IPS DF 4.7 (cell line): ENCODE data around the gene DDX41.

Experiments
- DNase-seq: peaks from one replicate; pipeline ENCODE4 v3.0.0-alpha.2; 2013; ENCODE audit warnings: low spot score; ENCODE audit errors: extremely low read depth

DDX41 gene

DNA sequence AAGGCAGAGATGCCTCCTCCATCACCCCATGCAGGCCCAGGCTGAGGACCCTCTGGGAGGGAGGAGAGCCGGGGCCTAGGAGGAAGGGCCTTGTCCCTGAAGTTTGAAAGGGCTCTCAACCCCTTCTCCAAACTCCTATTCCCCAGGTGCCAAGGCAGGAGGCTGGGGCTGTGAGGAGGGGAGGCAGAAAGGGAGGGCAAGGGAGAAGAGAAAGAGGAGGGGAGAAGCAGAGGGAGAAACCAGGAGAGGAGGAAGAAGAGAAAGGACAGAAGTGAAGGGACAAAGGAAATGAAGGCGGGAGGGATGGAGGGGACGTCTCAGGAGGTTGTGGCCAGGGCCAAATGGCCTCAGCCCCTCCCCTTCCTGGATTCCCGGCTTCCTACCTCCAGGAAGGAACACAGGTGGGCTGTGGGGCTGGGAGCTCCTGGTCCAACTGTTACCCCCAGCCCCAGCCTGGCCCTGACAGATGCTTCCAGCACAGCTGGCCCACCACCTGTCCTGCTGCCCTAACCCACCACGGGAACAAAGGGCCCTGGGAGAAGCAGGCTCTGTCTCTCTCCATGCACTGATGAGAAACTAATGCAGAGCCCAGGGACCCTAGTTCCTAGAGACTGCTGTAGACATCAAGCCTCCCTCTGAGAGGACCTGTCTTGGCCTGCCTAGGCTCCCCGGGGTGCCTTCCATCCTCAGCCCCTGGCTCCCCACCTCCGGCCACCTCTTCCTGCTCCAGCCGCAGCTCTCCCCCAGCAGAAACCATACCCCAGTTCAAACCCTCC lies 46.8 kb downstream of the DDX41 start:
- no peak for DNase-seq

DNA sequence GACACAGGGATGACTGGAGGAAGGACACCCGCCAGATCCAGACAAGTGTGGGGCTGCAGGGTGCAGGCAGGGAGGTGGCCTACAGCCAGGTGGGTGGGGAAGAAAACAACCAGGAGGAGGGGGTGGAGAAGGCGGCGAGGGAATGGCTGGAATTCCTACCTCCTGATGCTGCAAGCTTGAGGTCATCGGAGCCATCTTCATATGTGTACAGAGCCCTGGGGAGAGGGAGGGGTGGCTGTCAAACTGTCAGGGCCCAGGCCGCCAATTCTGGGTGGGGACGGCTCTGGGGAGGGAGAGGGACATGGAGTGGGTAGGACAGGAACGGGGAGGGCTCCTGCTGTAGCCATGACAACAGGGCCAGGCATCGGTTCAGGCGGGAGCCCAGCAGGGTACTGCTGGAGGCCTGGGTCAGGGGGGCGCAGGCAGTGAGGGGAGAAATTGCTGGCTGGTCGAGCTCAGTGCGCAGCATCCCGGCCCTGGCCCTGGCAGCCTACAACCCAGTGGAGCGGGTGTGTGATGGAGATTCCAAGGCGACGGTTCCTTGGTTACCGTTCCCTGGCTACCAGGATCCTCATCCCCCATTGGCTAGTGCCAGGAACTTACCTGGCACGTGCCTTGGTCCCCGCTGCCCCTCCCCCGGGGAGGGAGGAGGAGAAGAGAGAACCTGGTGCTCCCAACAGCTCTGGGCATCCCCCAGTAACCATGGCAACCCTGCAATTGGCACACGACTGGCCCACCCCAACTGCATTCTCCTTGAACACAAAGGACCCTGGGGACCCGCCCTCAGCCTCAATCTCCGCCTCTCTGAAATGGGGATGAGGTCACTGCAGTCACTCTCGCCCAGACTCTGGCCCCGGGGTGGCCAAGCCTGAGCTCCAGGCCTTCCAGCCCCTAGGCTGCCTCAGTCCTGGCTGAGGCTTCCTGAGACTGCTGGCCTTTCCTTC lies 47.8 kb downstream of the DDX41 start:
- no peak for DNase-seq

DNA sequence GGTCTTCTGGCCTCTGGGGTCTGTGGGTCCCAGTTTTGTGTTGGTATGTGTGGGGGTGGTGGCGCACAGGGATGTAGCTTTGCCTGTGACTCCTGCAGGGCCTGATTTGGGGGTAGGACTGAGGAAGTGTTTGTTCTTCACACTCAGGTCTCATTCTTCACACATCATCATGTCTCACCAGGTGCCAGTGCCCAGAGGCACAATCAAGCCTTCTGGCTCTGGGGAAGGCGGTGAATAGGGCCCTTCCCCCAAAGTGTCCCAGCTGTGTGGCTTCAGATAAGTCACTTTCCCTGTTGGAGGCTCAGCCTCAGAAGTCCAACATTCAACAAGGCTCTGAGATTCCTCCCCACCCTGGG lies 48.5 kb downstream of the DDX41 start:
- DNase-seq, result no peak

DNA sequence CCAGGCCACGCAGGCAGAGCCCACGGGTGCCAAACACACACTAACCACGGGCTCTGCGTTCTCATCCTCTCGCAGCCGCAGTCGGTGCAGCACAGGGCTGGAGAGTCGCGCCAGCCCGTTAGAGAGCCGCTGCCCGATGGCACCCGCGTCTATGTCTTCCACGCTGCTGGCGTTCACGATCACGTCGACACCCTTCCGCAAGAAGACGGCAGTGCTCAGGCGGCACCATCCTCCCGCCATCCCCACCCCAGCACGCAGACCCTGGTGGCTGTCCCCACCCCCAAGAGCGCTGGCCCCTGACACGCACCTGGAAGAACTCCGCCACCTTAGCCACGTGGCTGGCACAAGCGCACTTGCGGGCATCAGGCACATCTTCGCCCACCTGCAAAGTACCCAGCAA lies 49.3 kb downstream of the DDX41 start:
- DNase-seq, result no peak

DNA sequence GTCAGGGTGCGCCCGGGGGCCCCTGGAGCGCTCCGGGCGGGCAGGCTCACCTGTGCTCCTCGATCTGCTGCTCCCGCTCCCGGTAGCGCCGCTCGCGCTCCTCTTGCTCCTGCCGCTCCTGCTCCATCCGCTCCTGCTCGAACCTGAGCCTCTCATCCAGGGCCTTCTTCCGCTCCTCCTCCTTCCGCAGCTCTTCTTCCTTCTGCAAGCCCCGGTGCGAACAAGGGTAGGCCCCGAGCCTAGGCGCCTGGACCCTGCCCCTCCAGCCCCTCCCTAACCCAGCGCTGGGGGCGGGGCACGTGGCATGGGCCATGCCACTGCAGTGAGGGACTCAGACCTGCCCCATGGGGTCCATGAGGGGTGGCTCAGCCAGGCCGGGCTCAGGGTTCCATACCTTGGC lies 49.9 kb downstream of the DDX41 start:
- DNase-seq, result no peak

DNA sequence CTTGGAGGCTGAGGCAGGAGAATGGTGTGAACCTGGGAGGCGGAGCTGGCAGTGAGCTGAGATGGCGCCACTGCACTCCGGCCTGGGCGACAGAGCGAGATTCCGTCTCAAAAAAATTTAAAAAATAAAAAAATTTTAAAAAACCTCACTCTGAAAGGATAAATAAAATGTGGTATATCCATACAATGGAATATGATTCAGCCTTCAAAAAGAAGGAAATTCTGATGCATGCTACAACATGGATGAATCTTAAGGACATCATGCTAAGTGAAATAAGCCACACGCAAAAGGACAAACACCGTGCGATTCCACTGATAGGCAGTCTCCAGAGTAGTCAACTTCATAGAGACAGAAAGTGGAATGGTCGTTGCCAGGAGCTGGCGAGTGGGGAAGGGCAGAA lies 51.7 kb downstream of the DDX41 start:
- DNase-seq, result no peak

DNA sequence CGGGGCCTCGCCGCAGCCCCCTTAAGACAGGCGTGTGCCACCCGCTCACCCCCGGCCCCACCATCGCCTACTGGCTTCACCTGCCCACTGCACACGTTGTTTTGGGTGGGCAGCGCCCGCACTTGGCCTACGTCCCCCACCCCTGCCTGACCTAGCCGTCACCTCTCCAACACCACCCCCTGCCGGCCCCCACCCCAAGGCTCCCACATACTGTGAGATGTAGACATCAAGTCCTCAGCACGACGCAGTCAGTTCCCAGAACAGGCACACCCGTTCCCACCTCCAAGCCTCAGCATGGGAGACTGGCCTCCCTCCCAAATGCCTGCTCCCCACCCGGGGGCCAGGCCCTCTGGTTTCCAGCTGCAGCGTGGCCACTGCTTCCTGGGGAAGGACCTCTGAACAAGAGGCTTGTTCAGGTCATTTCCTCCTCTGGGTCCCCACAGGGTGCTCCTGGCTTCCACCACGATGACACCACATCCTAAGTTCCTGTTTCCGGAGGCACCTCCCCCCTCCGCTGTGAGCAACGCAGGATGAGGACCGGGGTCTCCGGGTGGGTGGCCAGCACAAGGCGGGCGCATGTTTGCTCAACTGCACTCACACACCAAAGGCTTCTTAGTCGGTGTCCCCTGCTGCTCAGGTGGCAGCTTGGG lies 54.6 kb downstream of the DDX41 start:
- DNase-seq, result no peak
